Vagina (tissue), 2 donors: Measurements from ENCODE around the gene TBC1D14. TPM values are rescaled to one million over a fixed set of nuclear protein-coding genes. Genes with fewer than 3 reads are reported as not detected.

Experiments used
- DNase-seq, 2 donors: peaks; one replicate each; pipeline ENCODE4 v3.0.0-alpha.2; 2017; ENCODE audit errors: extremely low spot score in 2 of 2
- H3K27ac ChIP-seq: fragments of 200-600 bp; sonication (generic); one replicate; pipeline ENCODE4 v1.5.1; 2019
- H3K27me3 ChIP-seq: fragments of 200-600 bp; sonication (generic); one replicate; pipeline ENCODE4 v1.5.1; 2019
- H3K36me3 ChIP-seq, 2 donors: fragments of 200-600 bp; sonication (generic); one replicate each; pipeline ENCODE4 v1.5.1; 2017 to 2019
- H3K4me1 ChIP-seq: fragments of 200-600 bp; sonication (generic); one replicate; pipeline ENCODE4 v1.5.1; 2019
- H3K4me3 ChIP-seq, 2 donors: fragments of 200-600 bp; sonication (generic); 1 replicate in 1 of 2; 2 replicates in 1 of 2; pipeline ENCODE4 v1.5.1; 2016 to 2019
- H3K9me3 ChIP-seq: fragments of 200-600 bp; sonication (generic); one replicate; pipeline ENCODE4 v1.5.1; 2019
- POLR2A ChIP-seq, 2 donors: fragments of 450-650 bp; IDR thresholded peaks; one replicate each; pipeline ENCODE4 v1.6.1; 2017; ENCODE audit warnings: antibody characterized with exemption in 2 of 2, mild to moderate bottlenecking in 2 of 2, moderate library complexity in 2 of 2
- POLR2AphosphoS5 ChIP-seq, 2 donors: sonication (generic); formaldehyde crosslinking; IDR thresholded peaks; one replicate each; pipeline ENCODE4 v1.9.0; 2017; ENCODE audit warnings: antibody characterized with exemption in 2 of 2, mild to moderate bottlenecking in 2 of 2, low read depth in 1 of 2; ENCODE audit not compliant: insufficient read depth in 1 of 2
- intact Hi-C: fragments of 100-400 bp; cut with DNase I; formaldehyde crosslinking; loops from one replicate; pipeline ENCODE4 v1.15.1; 2023
- total RNA-seq: library from RNA; depleted of rRNA; stranded (reverse); fragments of >200 nt; gene quantifications from one replicate; pipeline ENCODE4 v1.2.3, GENCODE V29; 2016
- TF ChIP-seq, protein P1 (sequence below), 3 experiments: fragments of 450-650 bp in 2 of 3; fragments of 200-600 bp in 1 of 3; sonication (generic) in 1 of 3; IDR thresholded peaks; one replicate each; pipeline ENCODE4 v1.5.1; 2017 to 2019; ENCODE audit warnings: antibody characterized with exemption in 3 of 3, mild to moderate bottlenecking in 2 of 3, moderate library complexity in 2 of 3

The TBC1D14 gene
- total RNA-seq, 1 donor from 2014 or later = 35.4 TPM

DNA sequence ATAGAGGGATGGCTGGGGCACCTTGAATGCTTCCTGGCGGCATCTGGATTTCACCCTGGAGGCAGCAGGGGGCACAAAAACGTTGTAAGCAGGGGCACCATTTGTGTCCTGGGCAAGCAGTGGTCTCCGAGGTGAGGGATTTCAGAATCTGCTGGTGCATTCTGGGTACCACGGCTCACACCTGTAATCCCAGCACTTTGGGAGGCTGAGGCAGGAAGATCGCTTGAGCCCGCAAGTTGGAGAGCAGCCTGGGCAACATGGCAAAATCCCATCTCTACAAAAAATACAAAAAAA lies 16.8 kb upstream of the TBC1D14 start:
- Histone ChIP-seq H3K36me3 (no peaks in the 10 kb centered on the region), H3K27ac (no peak overlapping the region), H3K9me3 (no peaks in the 10 kb centered on the region), H3K4me3 (no peak overlapping the region), H3K27me3 (no peaks in the 10 kb centered on the region), H3K4me1 (peaks cover 17% of the 10 kb centered on the region)
- no peak for DNase-seq
- no peak for TF ChIP-seq POLR2A (IDR thresholded peaks at IDR 0.05)
- TF ChIP-seq, protein P1, sequence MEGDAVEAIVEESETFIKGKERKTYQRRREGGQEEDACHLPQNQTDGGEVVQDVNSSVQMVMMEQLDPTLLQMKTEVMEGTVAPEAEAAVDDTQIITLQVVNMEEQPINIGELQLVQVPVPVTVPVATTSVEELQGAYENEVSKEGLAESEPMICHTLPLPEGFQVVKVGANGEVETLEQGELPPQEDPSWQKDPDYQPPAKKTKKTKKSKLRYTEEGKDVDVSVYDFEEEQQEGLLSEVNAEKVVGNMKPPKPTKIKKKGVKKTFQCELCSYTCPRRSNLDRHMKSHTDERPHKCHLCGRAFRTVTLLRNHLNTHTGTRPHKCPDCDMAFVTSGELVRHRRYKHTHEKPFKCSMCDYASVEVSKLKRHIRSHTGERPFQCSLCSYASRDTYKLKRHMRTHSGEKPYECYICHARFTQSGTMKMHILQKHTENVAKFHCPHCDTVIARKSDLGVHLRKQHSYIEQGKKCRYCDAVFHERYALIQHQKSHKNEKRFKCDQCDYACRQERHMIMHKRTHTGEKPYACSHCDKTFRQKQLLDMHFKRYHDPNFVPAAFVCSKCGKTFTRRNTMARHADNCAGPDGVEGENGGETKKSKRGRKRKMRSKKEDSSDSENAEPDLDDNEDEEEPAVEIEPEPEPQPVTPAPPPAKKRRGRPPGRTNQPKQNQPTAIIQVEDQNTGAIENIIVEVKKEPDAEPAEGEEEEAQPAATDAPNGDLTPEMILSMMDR (IDR thresholded peaks at IDR 0.05) = no peak
- no peak for TF ChIP-seq POLR2AphosphoS5 (IDR thresholded peaks at IDR 0.05; ENCODE audit: insufficient read depth in 1 of 2, low read depth in 1 of 2)
- intact Hi-C loops = no loop called here

DNA sequence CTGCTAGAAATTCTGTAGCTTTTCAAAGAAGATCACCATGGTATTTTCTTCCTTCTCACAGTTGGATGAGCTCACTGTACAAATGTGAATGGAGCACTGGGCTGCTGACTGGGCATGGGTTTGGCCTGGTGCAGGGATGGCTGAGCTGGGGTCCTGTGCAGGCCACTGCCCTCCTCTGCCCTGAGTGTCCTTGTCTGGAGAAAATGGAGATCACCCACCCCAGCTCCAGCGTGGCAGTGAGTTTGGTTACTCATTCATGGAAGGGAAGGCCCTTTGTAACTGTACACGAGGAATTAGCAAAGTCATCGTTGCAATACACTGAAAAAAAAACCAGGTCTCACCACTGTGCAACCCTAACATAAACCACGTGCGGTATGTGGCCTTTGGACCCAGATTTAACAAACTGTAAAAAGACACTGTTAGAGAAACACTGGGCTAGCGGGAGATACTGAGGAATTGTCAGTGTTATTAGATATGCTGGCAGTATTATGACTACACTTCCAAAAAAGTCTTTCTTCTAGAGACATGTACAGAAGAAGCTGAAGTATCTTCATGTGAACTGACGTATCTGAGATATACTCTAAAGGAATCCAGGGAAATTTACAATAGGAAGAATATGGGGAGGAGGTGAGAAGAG lies 16.1 kb upstream of the TBC1D14 start:
- Histone ChIP-seq H3K27ac (no peak overlapping the region), H3K9me3 (no peaks in the 10 kb centered on the region)

DNA sequence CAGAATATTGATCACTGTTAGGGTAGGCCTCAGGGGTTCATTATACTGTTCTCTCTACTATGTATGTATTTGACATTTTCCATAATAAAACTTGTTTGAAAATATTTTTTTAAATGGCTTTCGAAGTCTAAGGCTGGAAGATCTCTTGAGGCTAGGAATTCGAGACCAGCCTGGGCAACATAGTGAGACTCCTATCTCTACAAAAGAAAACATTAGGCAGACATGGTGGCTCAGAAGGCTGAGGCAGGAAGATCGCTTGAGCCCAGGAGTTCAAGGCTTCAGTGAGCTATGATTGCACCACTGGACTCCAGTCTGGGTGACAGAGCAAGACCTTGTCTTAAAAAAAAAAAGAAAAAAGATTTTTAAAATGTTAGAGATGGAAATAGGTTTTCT lies 15.5 kb upstream of the TBC1D14 start:
- DNase-seq = no peak
- TF ChIP-seq POLR2AphosphoS5 (IDR thresholded peaks at IDR 0.05; ENCODE audit: insufficient read depth in 1 of 2, low read depth in 1 of 2) = no peak
- no peak overlapping the region for H3K4me3 ChIP-seq
- H3K4me1 ChIP-seq = peaks cover 17% of the 10 kb centered on the region
- no peak overlapping the region for H3K27ac ChIP-seq
- intact Hi-C loops = no loop called here
- H3K27me3 ChIP-seq = no peaks in the 10 kb centered on the region
- no peaks in the 10 kb centered on the region for H3K9me3 ChIP-seq
- H3K36me3 ChIP-seq = no peaks in the 10 kb centered on the region

More for the DNA sequence above, 16.1 kb upstream of the TBC1D14 start:
- intact Hi-C loops = no loop called here
- TF ChIP-seq POLR2AphosphoS5 (IDR thresholded peaks at IDR 0.05; ENCODE audit: insufficient read depth in 1 of 2, low read depth in 1 of 2) (no peak), POLR2A (IDR thresholded peaks at IDR 0.05) (no peak)
- TF ChIP-seq, protein P1 (IDR thresholded peaks at IDR 0.05) = no peak
- DNase-seq = no peak
- H3K4me3 ChIP-seq = no peak overlapping the region
- H3K27me3 ChIP-seq = no peaks in the 10 kb centered on the region
- no peaks in the 10 kb centered on the region for H3K36me3 ChIP-seq
- H3K4me1 ChIP-seq = peaks cover 17% of the 10 kb centered on the region

DNA sequence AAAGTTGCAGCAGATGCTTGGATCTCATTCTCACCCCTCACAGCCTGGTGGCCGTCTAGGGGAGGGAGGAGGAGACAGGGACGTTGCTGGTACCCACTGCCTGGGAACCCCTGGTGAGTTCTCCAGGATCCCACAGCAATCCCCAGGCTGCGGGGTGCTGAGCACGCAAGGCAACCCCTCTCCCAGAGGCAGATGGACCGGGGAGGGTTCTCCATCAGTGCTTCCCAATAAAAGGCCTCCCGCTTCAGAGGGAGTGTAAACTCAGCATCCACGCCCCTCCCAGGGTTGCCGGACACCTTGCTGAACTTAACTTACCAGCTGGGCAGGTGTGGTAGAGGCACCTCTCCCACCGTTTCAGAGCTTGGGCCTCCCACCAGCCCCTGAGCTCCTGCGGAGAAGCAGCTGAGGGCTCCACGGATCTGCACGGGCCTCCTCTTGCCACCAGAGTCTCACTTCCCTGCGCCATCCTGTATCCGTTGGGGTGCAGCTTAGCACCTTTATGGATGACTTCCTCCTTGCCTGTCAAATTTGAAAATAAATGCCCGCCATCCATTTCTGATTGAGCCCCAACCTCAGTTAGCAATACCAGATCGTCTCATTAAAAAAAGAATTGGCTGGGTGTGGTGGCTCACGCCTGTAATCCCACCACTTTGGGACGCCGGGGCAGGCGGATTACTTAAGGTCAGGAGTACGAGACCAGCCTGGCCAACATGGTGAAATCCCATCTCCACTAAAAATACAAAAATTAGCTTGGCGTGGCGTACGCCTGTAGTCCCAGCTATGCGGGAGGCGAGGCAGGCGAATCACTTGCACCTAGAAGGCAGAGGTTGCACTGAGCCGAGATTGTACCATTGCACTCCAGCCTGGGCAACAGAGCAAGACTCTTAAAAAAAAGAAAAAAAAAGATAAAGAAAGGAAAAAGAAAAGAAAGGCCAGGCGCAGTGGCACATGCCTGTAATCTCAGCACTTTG lies 14.8 kb upstream of the TBC1D14 start:
- DNase-seq = no peak

DNA sequence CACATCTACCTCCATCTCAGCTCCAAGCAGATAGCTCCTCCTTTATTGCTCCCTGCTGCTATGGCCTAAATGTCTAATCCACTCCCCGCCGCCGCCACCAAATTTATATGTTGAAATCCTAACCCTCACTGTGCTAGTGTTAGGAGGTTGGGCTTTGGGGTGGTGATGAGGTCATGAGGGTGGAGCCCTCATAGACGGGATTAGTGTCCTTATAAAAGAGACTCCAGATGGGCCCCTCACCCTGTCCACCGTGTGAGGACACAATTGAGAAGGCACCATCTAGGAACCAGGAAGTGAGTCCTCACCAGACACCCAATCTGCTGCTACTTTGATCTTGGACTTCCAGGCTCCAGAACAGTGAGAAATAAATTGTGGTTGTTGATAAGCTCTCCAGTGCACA lies 13.6 kb upstream of the TBC1D14 start:
- Histone ChIP-seq H3K4me1 (peaks cover 17% of the 10 kb centered on the region), H3K4me3 (no peak overlapping the region), H3K9me3 (no peaks in the 10 kb centered on the region), H3K27ac (no peak overlapping the region), H3K27me3 (no peaks in the 10 kb centered on the region), H3K36me3 (no peaks in the 10 kb centered on the region)
- intact Hi-C loops = no loop called here
- TF ChIP-seq POLR2AphosphoS5 (IDR thresholded peaks at IDR 0.05; ENCODE audit: insufficient read depth in 1 of 2, low read depth in 1 of 2) = no peak
- TF ChIP-seq POLR2A (IDR thresholded peaks at IDR 0.05) = no peak
- TF ChIP-seq, protein P1 (IDR thresholded peaks at IDR 0.05) = no peak
- DNase-seq = no peak

More for the DNA sequence above, 14.8 kb upstream of the TBC1D14 start:
- Histone ChIP-seq H3K36me3 (no peaks in the 10 kb centered on the region), H3K27me3 (no peaks in the 10 kb centered on the region), H3K9me3 (no peaks in the 10 kb centered on the region), H3K4me1 (peaks cover 17% of the 10 kb centered on the region), H3K27ac (no peak overlapping the region), H3K4me3 (no peak overlapping the region)
- TF ChIP-seq, protein P1 (IDR thresholded peaks at IDR 0.05) = no peak
- TF ChIP-seq POLR2A (IDR thresholded peaks at IDR 0.05) (no peak), POLR2AphosphoS5 (IDR thresholded peaks at IDR 0.05; ENCODE audit: insufficient read depth in 1 of 2, low read depth in 1 of 2) (no peak)
- intact Hi-C loops = no loop called here
